Measurements from ENCODE around the gene ZFP36L1. TPM values are rescaled to one million over a fixed set of nuclear protein-coding genes. Genes with fewer than 3 reads are reported as not detected.

The ZFP36L1 gene
- total RNA-seq, 1 donor from 2014 or later = 368 TPM

DNA sequence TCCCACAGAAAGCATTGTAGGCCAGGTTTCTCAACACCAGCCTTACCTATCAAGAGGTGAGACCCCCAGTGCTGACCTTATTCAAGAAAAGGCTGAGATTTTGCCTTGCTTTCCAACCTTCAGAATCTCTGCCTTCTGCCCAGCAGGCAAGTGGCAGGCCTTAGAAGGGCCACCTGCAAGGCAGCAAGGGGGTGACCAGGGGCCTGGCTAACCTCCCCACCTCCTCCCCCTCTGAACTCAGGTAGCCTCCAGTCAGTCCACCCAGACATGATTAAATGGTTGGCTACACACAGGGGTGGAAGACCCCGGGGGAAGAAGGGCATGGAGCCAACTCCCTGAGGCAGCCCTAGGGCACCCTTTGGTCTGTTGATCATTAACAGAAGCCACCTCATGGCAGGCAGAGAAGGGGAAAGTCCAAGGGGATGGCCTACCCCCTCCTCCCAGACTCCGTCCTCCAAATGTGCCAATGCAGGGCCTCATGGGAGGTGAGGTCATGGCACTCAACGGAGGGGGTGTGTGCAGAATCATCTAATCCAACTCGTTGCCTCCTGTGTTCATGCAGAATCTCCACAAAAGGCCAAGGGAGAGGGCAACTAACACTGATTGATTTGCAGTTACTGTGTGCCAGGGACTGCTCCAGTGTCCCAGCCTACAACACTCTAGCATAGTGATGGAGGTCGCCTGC lies 8.5 kb downstream of the ZFP36L1 start:
- H3K4me1 Mint-ChIP-seq (ENCODE audit: low read depth) = peaks cover 48% of the 10 kb centered on the region
- H3K27ac Mint-ChIP-seq = no peak overlapping the region
- H3K27me3 Mint-ChIP-seq = no peaks in the 10 kb centered on the region
- no peak for TF ChIP-seq CTCF (IDR thresholded peaks at IDR 0.05; ENCODE audit: unreplicated experiment)
- H3K9me3 Mint-ChIP-seq (ENCODE audit: low read depth) = no peaks in the 10 kb centered on the region
- DNase-seq (ENCODE audit: low spot score, unreplicated experiment) = peak; percentile 39
- H3K36me3 Mint-ChIP-seq (ENCODE audit: insufficient read depth) = peaks cover 21% of the 10 kb centered on the region
- no peak overlapping the region for H3K4me3 Mint-ChIP-seq (ENCODE audit: low read depth)

GRCh38 chr14:68783408-68784225 lies 9.2 kb downstream of the ZFP36L1 start:
- H3K27me3 Mint-ChIP-seq = no peaks in the 10 kb centered on the region
- H3K9me3 Mint-ChIP-seq (ENCODE audit: low read depth) = no peaks in the 10 kb centered on the region
- H3K4me3 Mint-ChIP-seq (ENCODE audit: low read depth) = no peak overlapping the region
- no peak for DNase-seq (ENCODE audit: low spot score, unreplicated experiment)
- peaks cover 14% of the 10 kb centered on the region for H3K36me3 Mint-ChIP-seq (ENCODE audit: insufficient read depth)
- no peak overlapping the region for H3K27ac Mint-ChIP-seq
- H3K4me1 Mint-ChIP-seq (ENCODE audit: low read depth) = peaks cover 45% of the 10 kb centered on the region
- no peak for TF ChIP-seq CTCF (IDR thresholded peaks at IDR 0.05; ENCODE audit: unreplicated experiment)

GRCh38 chr14:68782091-68782981 lies 10.5 kb downstream of the ZFP36L1 start:
- H3K36me3 Mint-ChIP-seq (ENCODE audit: insufficient read depth) = peaks cover 5% of the 10 kb centered on the region
- H3K9me3 Mint-ChIP-seq (ENCODE audit: low read depth) = no peaks in the 10 kb centered on the region
- H3K4me3 Mint-ChIP-seq (ENCODE audit: low read depth) = no peak overlapping the region
- no peak overlapping the region for H3K27ac Mint-ChIP-seq
- TF ChIP-seq CTCF (IDR thresholded peaks at IDR 0.05; ENCODE audit: unreplicated experiment) = no peak
- no peak for DNase-seq (ENCODE audit: low spot score, unreplicated experiment)
- no peaks in the 10 kb centered on the region for H3K27me3 Mint-ChIP-seq
- peaks cover 47% of the 10 kb centered on the region for H3K4me1 Mint-ChIP-seq (ENCODE audit: low read depth)

- H3K36me3 Mint-ChIP-seq (ENCODE audit: insufficient read depth) = no peaks in the 10 kb centered on the region
- no peak for DNase-seq (ENCODE audit: low spot score, unreplicated experiment)
Observed at GRCh38 chr14:68781161-68782021, 11.5 kb downstream of the ZFP36L1 start.

More at GRCh38 chr14:68781161-68782021, 11.5 kb downstream of the ZFP36L1 start:
- Mint-ChIP-seq H3K9me3 (ENCODE audit: low read depth) (no peaks in the 10 kb centered on the region), H3K27ac (peak overlapping the region; percentile 42), H3K27me3 (no peaks in the 10 kb centered on the region), H3K4me3 (ENCODE audit: low read depth) (no peak overlapping the region), H3K4me1 (ENCODE audit: low read depth) (peaks cover 42% of the 10 kb centered on the region)
- TF ChIP-seq CTCF (IDR thresholded peaks at IDR 0.05; ENCODE audit: unreplicated experiment) = no peak
